Measurements from ENCODE around the gene FAU.

Gene FAU

DNA sequence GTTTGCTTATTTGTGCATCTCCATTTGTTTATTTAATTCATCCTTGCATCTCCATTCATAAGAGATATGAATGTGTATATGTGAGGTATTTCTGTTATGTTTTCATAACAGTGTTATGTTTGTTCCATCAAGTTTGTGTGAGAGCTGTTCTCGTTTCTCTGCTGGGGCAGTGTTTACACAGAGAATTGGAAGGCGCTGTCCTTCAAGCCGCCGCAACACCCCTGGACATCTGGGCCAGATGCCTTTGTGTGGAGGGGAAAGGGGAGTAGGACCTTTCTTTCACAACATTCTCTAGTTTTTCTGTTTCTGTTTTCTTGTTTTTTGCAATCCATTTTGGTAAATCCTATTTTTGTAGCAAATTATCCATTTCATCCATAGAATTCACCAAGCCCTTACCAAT, 17.3 kb downstream of the FAU start:
- no peak for DNase-seq

DNA sequence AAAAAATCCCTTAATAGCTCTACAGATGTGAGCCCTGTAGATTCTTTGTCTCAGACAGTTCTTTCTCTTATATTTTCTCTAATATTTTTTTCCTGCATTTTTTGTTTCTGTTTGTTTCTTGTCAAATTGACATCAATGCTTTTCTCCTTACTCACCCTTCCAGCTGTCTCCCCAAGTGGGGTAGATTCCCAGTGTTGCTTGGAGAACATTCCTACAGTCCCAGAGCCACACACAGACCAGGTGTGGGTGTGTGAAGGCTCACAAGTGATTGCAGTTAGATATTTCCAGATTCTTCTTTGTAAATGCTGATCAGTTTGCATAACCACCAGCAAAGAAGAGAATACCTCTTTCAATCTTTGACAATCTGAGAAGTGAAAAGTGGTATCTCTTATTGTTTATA, 18.5 kb downstream of the FAU start:
- DNase-seq = no peak

DNA sequence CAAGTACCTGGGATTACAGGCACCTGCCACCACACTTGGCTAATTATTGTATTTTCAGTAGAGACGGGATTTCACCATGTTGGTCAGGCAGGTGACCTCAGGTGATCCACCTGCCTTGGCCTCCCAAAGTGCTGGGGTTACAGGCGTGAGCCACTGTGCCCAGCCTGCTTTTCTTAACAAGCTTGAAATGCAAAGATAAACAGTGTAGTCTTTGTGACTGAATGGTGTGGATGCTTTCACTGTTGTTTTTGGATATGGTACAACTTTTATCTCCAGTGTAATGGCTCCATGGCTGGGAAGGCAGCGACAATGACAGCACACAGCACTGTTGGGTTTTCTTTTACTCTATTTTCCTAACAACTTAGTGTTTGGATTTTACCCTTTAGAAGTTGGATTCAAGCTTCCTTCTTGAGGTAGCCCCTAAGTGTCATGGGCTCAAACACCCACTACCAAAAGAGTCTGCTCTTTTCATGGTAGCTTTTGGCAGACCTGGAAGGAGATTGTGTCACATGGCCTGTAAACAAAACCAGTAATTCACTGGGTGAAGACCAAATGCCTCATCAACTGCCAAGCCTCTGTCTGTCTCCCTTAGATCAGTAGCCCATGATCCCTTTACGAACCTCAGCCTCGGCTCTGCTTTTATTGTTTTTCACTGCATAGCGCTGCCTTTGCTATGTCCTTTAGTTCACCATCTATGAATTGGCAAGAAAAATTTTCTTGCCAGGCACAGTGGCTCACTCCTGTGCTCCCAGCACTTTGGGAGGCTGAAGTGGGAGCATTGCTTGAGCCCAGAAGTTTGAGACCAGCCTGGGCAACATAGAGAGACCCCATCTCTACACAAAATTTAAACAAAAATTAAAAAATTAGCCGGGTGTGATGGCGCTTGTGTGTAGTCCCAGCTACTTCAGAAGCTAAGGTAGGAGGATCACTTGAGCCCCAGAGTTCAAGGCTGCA, 19.5 kb downstream of the FAU start:
- DNase-seq = no peak

DNA sequence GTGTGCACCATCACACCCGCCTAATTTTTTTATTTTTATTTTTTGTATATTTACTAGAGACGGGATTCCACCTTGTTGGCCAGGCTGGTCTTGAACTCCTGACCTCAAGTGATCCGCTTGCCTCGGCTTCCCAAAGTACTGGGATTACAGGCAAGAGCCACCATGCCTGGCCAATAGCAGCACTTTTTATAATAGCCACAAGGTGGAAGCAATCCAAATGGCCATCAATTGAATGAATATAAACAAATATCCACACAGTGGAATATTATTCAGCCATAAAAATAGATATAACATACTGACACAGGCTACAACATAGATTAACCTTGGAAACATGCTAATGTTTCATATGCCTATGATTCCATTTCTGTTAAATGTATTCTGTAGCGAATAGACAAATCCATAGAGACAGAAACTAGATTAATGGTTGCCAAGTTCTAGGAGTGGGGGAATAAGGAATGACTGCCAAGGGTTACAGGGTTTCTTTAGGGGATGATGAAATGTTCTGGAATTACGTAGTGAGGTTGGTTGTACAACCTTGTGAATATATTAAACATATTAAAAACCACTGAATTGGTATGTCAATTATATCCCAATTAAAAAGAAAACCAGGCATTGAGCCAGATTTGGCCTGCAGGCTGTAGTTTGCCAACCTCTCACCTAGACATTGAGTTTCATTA, 21.1 kb downstream of the FAU start:
- DNase-seq = no peak

DNA sequence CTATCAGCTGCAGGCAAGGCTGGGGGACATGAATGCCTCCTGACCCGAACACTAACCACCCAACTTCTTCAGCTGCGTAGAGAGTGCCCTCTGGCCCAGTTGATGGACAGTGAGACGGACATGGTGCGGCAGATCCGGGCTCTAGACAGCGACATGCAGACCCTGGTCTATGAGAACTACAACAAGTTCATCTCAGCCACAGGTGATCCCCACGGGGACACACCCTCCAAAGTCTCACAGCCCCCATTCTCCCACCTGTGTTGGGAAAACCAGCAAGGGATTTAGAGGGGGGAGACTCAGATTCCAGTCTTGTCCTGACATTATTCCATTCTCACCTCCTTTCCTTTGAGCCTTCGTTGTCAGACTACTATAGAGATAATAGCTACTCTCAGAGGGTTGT, 25.0 kb downstream of the FAU start:
- DNase-seq = no peak

DNA sequence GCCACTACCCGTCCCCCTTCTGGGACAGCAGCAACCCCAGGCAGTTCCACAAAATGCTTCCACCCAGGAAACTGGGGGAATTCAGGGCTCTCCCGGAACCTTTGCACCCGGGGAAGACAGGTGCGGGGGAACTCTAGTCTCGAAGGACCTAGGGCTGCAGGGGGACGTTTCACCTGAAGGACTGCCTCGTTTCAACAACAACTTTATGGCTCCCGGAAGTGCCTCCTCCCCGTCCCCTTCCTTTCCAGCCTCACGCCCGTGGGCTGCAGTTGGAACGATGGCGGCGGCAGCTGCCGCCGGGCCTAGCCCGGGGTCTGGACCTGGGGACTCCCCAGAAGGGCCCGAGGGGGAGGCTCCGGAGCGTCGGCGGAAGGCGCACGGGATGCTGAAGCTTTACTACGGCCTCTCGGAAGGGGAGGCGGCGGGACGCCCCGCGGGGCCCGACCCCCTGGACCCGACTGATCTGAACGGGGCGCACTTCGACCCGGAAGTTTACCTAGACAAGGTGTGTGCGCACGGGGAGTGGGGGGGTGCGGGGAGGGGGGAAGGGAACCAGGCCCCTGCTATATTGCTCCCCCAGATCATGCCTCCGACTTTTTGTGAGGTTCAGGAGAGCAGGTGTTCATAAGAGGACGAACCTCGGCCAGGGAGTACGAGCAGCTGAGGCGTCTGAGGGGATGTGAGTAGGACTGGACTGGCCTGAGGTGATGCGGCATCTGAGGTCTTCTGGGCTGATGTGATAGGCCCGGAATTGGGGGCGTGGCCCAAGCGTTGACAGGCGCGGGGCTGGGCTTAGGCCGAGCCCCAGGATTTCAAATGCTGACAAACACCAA, 25.7 kb downstream of the FAU start, which contains the start of gene VPS51:
VPS51 (plus strand) TSS at position 241 of the 833 bp plus-strand sequence; CDS start at position 278, 37 bp downstream.
- DNase-seq = peak; percentile 84

DNA sequence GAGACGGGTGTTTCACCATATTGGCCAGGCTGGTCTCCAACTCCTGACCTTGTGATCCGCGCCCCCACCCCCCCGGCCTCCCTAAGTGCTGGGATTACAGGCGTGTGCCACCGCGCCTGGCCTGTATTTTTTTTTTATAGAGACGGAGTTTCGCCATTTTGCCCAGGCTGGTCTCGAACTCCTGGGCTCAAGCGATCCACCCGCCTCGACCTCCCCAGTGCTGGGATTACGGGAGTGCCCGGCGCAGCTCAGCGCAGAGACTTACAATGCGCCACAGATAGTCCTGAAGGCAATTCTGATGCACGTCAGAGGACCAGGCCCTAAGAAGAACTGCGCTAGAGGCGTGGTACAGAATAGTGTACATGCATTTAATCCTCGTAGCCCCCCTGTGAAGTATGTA, 26.5 kb downstream of the FAU start:
- no peak for DNase-seq

DNA sequence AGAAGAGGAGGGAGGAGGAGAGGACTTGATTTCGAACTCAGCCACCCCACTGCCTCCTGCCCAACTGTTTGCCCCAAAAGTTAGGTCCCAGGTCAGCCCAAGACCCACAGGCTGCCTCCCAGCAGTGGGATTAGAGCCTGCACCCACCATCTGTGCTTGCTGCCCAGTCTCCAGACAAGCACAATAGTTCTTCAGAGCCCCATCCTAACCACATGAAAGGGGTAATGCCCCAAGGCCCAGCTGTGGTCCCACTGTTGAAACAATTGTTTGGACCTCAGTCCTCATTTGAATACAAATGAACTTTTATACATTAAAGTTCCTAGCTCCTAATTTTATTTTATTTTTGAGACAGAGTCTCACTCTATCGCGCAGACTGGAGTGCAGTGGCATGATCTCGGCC, 31.3 kb downstream of the FAU start:
- no peak for DNase-seq

DNA sequence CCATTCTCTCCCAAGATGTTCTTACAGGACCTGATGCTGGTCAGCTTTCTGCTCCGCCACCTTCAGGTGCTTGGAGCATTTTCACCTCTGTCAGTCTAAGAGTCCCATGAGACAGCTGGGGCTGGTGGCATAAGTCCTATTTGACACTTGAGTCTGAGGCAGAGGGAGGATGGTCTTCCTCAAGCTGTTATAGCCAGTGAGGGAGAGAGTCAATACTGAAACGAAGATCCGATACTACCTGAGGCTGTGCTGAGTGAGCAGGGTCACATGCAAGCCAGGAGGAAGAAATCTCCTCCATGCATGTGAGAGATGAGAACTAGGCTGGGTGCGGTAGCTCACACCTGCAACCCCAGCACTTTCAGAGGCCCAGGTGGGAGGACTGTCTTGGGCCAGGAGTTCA, 32.3 kb downstream of the FAU start:
- no peak for DNase-seq

DNA sequence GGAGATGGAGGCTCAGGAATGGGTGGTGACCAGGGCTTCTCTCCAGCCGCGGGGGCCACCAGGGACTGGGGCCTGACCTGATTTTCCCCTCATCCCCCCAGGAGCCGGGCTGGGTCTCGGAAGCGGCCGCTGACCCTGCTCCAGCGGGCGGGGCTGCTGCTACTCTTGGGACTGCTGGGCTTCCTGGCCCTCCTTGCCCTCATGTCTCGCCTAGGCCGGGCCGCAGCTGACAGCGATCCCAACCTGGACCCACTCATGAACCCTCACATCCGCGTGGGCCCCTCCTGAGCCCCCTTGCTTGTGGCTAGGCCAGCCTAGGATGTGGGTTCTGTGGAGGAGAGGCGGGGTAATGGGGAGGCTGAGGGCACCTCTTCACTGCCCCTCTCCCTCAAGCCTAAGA, 34.1 kb downstream of the FAU start:
- no peak for DNase-seq

DNA sequence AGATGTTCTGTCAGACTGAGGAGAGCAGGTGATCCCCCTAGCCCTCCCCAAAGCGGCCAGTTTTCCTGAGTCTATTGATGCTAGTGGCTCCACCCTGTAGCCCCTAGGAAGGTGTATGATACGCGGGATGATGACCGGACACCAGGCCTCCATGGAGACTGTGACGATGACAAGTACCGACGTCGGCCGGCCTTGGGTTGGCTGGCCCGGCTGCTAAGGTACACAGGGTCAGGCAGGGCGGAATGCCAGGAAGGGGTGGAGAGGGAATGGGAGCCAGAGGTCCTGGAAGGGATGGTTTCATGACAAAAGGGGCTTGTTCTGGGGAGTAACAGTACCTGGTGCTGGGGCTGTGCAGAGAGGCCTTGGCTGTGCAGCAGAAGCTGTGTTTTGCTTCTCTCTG, 34.7 kb downstream of the FAU start:
- DNase-seq = no peak

DNA sequence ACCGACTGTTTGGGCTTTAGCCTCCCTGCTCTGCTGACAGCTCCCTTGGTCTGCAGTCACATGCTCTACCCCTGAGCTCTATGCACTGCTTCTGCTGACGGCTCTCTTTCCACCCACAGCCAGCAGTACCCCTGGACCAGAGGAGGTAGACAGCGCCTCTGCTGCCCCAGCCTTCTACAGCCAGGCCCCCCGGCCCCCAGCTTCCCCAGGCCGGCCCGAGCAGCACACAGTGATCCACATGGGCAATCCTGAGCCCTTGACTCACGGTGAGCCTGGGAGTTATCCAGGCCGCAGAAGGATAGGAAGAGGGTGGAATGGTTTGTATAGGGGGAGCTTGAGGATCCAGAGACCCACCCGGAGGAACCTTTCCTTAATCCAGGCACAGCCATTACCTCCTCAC, 35.1 kb downstream of the FAU start:
- no peak for DNase-seq

DNA sequence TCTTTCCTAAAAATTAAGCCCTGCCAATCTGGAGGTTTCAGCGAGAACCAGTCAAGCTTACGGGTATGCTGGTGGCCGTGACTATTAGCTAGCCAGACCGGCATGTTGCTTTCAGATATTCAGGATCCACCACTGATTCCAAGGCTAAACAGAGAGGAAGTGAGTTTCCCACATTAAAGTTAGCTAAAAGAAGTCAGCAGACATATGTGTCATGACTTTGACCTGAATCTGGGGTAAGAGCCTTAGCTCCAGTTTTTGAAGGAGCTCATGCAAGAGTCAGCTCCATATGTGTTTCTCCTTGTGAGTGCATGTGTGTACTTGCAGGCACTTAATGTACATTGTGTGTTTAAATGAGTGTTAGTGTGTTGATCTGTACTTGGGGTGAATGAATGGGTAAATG, 36.5 kb downstream of the FAU start:
- no peak for DNase-seq

DNA sequence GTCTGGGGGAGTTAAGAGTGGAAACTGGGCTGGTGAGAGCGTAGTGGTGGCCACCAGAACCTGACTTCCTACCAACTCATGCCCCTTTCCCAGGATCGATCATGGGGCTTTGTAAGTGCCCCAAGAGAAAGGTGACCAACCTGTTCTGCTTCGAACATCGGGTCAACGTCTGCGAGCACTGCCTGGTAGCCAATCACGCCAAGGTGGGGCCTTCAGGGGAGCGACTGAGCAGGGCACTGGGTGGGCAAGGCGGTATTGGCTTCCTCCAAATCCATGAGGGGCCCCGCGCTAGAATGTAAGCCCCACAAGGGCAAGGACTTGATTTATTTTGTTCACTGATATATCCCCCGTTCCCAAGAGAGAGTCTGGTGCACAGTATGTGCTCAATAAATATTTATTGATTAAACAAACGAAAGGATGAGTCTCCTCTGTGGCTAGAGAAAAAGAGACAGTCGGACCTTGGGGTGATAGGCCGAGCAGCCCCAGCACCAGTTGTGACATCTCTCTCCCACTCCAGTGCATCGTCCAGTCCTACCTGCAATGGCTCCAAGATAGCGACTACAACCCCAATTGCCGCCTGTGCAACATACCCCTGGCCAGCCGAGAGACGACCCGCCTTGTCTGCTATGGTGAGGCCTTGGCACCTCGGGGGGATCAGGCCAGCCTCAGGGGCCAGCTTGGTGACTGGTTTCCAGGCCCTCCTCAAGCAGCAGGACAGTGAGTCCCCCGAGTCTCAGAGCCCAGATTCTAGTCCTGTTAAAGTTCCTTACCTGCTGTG, 37.1 kb downstream of the FAU start:
- DNase-seq = no peak

DNA sequence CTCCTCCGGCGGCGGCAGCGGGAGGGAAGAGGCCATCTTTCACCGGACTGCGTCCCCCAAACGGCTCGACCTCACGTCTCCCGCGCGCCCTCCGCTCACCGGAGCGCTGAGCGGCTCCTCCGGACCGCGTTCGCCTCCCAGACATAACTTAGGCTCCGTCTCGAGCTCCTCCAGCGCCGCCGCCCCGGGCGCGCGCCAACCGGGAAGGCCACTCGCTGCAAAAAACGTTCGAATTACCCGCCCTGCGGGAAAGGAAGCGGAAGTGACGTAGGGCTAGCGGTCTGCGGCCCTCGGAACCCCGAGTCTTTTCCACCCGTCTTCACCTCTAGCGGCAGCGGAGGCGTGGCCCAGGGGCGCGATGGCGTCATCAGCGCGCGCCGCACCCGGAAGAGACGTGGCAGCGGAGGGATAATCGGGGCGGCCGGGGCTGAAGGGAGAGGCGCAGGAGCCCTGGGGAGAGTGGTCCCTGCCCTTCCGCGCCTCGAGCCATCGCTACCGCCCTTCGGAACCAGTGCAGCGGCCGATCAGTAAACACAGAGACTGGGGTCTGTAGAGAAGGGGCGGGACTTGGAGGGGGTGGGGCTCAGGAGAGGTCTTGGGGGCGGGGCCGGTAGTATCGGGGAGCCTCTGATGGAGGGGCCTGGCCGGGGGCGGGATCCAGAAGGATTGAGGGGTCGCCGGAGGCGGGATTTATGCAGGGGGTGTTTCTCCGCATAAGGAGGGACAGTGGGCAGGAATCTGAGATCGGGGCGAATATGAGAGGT, 37.9 kb downstream of the FAU start, which contains the start of the genes CDCA5 and ZFPL1:
CDCA5 (minus strand) TSS at position 207 of the 764 bp plus-strand sequence; CDS start at position 145, 62 bp downstream.
ZFPL1 (plus strand) TSS at position 389 of the 764 bp plus-strand sequence. CDS start 477 bp downstream, outside the sequence.
- DNase-seq = peak; percentile 94

DNA sequence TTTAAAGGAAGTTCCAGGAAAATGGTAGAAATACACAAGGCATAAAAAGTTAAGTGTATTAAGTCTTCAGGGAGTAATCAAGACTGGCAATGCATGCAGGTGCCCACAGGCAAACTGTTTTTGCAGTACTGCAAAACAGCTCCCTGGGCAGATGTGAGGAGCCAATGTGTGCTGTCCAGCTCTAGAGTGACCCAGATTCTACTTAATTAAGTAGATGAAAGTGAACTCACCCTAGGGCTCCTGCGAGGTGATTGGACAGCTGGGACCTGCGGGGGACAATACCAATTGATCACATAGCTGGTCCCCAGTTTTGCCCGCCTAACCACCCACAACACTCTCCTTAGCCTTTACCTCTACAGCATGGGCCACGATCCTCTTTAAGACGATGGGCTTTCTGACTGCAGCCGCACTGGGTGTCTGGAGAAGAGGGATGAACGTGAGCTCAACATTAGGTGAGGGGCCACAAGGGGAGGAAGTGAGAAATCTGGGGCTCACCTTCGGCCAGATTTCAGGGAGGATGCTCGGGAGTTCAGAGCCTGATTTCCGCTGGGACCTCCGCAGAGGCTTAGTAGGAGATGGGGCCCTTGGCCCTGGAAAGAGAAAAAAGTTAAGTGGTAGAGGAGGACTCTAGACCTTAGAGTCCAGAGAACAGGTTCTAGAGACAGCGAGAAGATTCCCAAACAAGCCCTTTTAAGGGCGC, 38.6 kb downstream of the FAU start:
- no peak for DNase-seq

DNA sequence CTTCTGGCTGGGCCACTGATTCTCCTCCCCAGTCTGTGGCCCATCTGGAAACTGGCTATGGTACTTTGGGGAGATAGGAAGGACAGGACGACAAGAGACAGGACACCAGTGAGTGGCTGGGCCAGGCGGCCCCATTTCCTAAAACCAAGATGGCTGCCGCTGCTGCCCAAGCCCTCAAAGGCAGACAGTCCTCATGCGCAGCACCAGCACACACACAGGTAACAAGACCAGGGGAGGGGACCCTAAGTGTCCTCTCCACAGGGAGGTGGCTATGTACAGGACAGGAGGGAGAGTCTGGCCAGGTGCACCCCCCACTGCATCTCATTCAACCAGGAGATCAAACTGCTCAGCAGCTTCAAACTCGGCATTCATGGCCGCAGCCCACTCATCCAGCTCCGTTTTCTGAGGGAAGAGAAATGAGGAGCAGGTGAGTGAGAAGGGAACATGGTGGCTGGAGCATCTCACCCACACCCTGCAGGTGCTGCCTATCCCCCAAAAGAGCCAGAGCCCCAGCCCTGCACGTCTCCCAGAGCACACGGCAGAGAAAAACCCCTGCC, 43.1 kb downstream of the FAU start:
- no peak for DNase-seq

DNA sequence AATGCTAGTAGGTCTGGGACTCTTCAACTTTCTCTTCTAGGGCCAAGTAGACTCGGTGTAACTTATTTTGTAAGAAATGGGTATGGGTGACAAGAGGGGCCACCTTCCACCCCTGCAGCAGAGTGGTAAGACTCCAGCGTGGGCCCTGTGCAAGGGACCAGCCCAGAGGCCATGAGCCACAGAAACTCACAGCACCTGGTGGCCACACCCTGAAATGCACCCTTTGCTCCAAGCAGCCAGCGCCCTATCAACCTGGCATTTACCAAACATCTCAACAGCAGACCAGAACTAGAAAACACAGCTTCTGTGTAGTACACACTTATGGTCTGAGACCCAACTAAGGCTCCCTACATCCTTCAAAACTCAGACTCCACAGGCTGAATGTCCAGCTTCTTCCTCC, 43.8 kb downstream of the FAU start:
- no peak for DNase-seq

DNA sequence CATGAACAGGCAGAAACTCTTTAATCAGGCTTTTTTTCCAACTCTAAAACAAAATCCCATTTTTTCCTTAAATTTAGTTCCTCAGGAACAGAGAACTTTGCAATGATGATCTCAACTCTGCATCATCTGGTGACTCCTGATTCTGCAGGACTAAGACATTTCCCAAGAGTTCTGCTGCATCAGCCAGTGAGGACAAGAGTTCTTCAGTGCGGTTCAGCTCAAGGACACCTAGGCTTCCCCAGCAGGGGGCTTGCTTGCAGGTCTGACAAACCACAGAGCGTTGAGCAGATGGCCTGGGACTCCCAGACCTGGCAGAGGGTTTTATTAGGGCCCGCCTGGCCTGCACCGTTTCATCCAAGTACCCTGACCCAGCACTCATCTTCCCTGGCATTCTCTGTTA, 44.5 kb downstream of the FAU start:
- DNase-seq = no peak

DNA sequence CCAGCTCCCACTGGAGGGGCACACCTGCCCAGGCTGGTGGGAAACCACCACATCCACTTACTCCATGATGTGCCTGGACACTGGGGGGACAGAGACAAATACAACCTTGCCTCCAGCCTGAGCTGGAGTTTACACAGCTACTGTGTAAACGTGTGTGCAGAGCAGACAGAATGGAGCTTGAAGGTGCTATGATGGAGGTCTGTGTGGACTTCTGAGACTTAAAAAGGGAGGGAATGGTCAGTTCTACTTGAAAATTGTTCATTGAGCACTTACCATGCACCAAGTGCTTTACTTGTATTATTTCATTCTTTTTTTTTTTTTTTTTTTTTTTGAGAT, 49.3 kb downstream of the FAU start:
- DNase-seq = no peak

Data from NCI-H226 (cell line).